ENCODE measurements around the gene C1orf56.

GRCh38 chr1:150997949-150998348 lies 49.6 kb upstream of the C1orf56 start:
- no peak for TF ChIP-seq POLR2A (IDR thresholded peaks at IDR 0.05)
- TF ChIP-seq, protein P1, sequence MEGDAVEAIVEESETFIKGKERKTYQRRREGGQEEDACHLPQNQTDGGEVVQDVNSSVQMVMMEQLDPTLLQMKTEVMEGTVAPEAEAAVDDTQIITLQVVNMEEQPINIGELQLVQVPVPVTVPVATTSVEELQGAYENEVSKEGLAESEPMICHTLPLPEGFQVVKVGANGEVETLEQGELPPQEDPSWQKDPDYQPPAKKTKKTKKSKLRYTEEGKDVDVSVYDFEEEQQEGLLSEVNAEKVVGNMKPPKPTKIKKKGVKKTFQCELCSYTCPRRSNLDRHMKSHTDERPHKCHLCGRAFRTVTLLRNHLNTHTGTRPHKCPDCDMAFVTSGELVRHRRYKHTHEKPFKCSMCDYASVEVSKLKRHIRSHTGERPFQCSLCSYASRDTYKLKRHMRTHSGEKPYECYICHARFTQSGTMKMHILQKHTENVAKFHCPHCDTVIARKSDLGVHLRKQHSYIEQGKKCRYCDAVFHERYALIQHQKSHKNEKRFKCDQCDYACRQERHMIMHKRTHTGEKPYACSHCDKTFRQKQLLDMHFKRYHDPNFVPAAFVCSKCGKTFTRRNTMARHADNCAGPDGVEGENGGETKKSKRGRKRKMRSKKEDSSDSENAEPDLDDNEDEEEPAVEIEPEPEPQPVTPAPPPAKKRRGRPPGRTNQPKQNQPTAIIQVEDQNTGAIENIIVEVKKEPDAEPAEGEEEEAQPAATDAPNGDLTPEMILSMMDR (IDR thresholded peaks at IDR 0.05): no peak
